Activated naive CD8-positive, alpha-beta T cell treated with anti-CD3 and anti-CD28 coated beads, Interleukin-2, amount 10 ng/mL, durations not matched to agents 7 days and 5 days (primary cell): ENCODE data around the gene PAGR1. TPM values are rescaled to one million over a fixed set of nuclear protein-coding genes. Genes with fewer than 3 reads are reported as not detected.
"Not testable (repeated sequence)": the region's sequence is repeated elsewhere in the genome, so short reads cannot be mapped to it uniquely, and the experiment has no call there.

Source experiments
- ATAC-seq: fragments of 150-1000 bp; cut with Tn5 transposase; one replicate; pipeline ENCODE4 v1.10.0; 2021; ENCODE audit warnings: low read depth, moderate library complexity
- POLR2A ChIA-PET: fragments of 350-600 bp; sonication (Branson Sonifier 250); formaldehyde crosslinking; loops from one replicate; lab custom pipeline; 2021; ENCODE audit warnings: antibody characterized with exemption; lab: Charles Lee
- DNase-seq: peaks from one replicate; pipeline ENCODE4 v3.0.0; 2021
- H3K27ac Mint-ChIP-seq: one replicate; pipeline ENCODE4 v1.8.0; 2022; ENCODE audit warnings: mild to moderate bottlenecking, mixed read lengths
- H3K27me3 Mint-ChIP-seq: one replicate; pipeline ENCODE4 v1.8.0; 2022; ENCODE audit warnings: mild to moderate bottlenecking, moderate library complexity, mixed read lengths
- H3K36me3 Mint-ChIP-seq: one replicate; pipeline ENCODE4 v1.8.0; 2021; ENCODE audit warnings: mild to moderate bottlenecking, mixed read lengths
- H3K4me1 Mint-ChIP-seq: one replicate; pipeline ENCODE4 v1.8.0; 2021; ENCODE audit warnings: mixed read lengths
- H3K4me3 Mint-ChIP-seq: one replicate; pipeline ENCODE4 v1.8.0; 2022; ENCODE audit warnings: mild to moderate bottlenecking, moderate library complexity, mixed read lengths
- H3K9me3 Mint-ChIP-seq: one replicate; pipeline ENCODE4 v1.8.0; 2021; ENCODE audit warnings: mixed read lengths
- total RNA-seq, 2 experiments: library from RNA; stranded (reverse); gene quantifications; one replicate each; pipeline ENCODE4 v1.2.3, GENCODE V29; 2021

The PAGR1 gene
- total RNA-seq, 2 experiments from 2014 or later = 29.8 to 34.3 TPM

DNA sequence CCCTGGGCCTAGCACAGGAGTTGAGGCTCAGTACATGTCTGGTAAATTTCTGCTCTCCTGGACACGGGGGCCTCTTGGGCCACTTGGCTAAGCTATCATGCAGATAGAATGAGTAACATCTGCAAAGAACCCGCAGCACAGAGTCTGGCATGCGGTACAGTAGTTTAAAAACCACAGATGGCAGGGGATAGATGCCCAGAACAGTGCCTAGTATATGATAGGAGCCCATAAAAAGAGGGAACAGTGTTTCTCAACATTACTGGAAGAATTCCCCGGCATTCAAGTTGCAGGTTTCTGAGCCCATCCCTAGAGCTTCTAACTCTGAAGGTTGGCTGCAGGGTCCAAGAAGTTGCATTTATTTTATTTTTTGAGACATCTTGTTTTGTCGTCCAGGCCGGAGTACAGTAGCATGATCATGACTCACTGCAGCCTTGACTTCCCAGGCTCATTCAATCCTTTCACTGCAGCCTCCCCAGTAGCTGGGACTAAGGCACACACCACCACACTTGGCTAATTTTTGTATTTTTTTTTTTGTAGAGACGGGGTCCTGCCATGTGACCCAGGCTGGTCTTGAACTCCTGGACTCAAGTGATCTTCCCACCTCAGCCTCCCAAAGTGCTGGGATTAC lies 41.3 kb downstream of the PAGR1 start:
- H3K4me1 Mint-ChIP-seq = peaks cover 7% of the 10 kb centered on the region
- H3K27me3 Mint-ChIP-seq = no peaks in the 10 kb centered on the region
- no peak for DNase-seq
- no peak overlapping the region for H3K4me3 Mint-ChIP-seq
- no peak overlapping the region for H3K27ac Mint-ChIP-seq
- POLR2A ChIA-PET = interaction anchor here (0.7 kb wide), 1 partner anchor 36 kb away, joined by 4 read pairs; no protein-coding TSS in a partner anchor
- H3K36me3 Mint-ChIP-seq = peaks cover 15% of the 10 kb centered on the region
- H3K9me3 Mint-ChIP-seq = no peaks in the 10 kb centered on the region
- no peak for ATAC-seq

DNA sequence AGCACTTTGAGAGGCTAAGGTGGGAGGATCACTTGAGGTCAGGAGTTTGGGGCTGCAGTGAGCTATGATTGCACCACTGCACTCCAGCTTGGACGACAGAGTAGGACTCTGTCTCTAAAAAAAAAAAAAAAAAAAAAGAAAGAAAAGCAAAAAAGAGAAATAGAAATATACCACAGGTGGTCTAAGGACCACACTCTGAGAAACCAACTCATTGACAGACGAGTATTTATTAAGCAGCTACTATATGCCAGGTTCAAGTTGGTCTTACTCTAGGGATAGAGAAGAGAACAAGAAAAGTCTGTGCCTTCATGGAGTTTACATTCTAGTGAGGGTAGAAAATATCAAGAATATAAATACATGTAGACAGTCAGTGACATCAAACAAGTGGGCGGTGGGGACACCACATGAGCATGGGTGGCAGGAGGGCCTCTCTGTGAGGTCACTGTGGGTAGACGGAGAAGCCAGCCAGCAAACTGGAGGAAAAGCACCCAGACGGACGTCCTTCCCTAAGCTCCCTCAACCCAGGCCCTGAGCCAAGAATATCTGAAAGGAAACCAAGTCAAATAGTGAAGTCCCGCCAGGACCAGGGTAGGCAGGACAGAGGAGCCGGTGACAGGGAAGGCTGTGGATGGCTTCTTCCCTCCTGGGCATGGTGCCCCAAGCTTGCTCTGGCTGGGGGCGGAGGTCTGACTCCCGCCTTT lies 42.3 kb downstream of the PAGR1 start:
- no peaks in the 10 kb centered on the region for H3K27me3 Mint-ChIP-seq
- H3K4me3 Mint-ChIP-seq = no peak overlapping the region
- no peak for DNase-seq
- no peaks in the 10 kb centered on the region for H3K9me3 Mint-ChIP-seq
- POLR2A ChIA-PET = interaction anchor here (0.6 to 0.7 kb wide), 2 partner anchors 15 kb away, joined by 4 to 5 read pairs; no protein-coding TSS in a partner anchor
- ATAC-seq = no peak
- no peak overlapping the region for H3K27ac Mint-ChIP-seq
- peaks cover 9% of the 10 kb centered on the region for H3K4me1 Mint-ChIP-seq
- peaks cover 15% of the 10 kb centered on the region for H3K36me3 Mint-ChIP-seq

DNA sequence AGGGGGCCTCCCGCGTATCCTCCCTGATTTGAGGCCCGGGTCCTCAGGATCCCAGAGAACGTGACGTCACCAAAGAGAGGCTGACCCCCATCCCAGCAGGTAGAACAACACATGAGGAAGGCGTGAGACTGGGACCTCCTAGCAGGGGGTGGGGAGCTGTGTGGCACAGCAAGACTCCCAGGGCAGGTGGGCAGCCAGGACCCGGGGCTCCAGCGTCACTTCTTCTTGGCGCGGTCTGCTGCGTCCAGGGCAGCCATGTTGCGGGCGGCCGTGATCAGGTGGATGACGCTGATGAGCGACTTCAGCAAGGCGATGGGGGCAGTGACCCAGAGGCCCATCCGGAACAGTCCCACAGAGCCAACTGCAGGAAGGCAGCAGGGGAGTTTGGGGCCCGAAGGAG lies 43.0 kb downstream of the PAGR1 start:
- ATAC-seq = no peak
- POLR2A ChIA-PET = no interaction called here

DNA sequence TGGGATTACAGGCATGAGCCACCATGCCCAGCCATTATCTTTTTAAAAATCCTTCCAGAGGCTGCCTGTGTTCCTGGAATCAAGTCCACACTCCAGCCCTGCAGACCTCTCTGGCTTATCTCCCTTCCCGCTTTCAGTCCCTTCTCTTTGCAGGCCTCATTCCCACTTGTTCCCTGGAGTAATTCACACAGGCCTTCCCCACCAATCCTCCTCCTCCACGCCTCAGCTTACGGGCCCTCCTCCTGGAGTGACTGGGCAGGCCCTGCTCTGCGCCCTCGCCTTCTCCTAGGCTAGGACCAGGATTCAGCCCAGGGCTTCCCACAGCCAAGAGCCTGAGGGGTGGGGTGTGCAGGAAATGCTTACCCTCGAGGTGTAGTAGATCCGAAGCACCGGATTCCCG lies 44.3 kb downstream of the PAGR1 start:
- POLR2A ChIA-PET = no interaction called here
- Mint-ChIP-seq H3K36me3 (peaks cover 15% of the 10 kb centered on the region), H3K4me1 (peaks cover 11% of the 10 kb centered on the region), H3K27me3 (no peaks in the 10 kb centered on the region), H3K27ac (no peak overlapping the region), H3K4me3 (no peak overlapping the region), H3K9me3 (no peaks in the 10 kb centered on the region)
- DNase-seq (no peak), ATAC-seq (no peak)

More for the DNA sequence above, 43.0 kb downstream of the PAGR1 start:
- Mint-ChIP-seq H3K27me3 (no peaks in the 10 kb centered on the region), H3K4me1 (peaks cover 11% of the 10 kb centered on the region), H3K4me3 (no peak overlapping the region), H3K27ac (no peak overlapping the region), H3K9me3 (no peaks in the 10 kb centered on the region), H3K36me3 (peaks cover 15% of the 10 kb centered on the region)
- no peak for DNase-seq

GRCh38 chr16:29862383-29862883 lies 46.5 kb downstream of the PAGR1 start:
- H3K4me1 Mint-ChIP-seq = peaks cover 11% of the 10 kb centered on the region
- H3K36me3 Mint-ChIP-seq = peaks cover 13% of the 10 kb centered on the region
- DNase-seq = no peak
- H3K4me3 Mint-ChIP-seq = peak overlapping the region; percentile 96
- POLR2A ChIA-PET = interaction anchor here (1.5 kb wide), 1 partner anchor 55 kb away, joined by 4 read pairs; no protein-coding TSS in a partner anchor
- ATAC-seq = no peak
- peak overlapping the region; percentile 93 for H3K27ac Mint-ChIP-seq
- H3K9me3 Mint-ChIP-seq = no peaks in the 10 kb centered on the region
- no peaks in the 10 kb centered on the region for H3K27me3 Mint-ChIP-seq

DNA sequence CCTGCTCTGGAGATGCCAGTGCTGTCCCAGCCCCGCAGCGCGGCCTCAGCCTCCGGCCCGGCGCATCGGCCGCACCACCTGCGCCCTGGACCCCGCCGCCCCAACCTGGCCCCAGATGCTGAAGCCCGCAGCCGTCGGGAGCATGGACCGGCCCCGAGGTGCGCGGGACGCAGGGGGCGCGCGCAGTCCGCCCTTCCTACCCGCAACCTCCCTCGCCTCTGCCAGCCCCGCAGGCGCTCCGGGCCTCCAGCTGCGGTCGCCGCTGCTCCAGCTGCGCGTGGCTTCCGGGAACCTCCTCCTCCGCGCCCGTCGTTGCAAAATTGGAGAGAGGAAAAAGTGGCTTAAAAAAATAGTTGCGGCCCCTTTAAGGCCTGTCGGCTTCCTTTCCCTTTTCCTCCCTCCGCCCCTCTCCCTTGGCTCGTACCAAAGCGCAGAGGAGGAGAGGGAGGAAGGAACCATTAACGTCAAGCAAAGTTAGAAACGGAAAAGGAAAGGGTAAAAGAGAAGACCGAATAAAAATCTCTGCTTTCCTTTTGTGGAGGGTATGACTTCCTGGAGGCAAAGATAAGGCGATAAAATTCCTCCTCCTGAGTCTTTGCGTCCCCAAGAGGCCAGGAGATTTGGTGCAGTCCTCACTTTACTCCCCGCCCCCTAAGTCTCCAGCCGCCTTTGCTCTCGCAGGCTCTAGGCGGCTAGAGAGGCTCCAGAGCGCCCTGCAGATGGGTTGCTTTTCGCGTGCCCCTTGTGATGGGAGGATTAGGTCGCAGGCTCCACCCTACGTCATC lies 47.1 kb downstream of the PAGR1 start, which contains the start of gene CDIPT:
Gene CDIPT, minus strand, starts transcription at position 343 of the 785 bp plus-strand sequence. CDS start 369 bp downstream, outside the sequence.
- no peaks in the 10 kb centered on the region for H3K9me3 Mint-ChIP-seq
- peak within 1 kb of the TSS; percentile 100 for H3K27ac Mint-ChIP-seq
- peak; percentile 97 for ATAC-seq
- peak within 1 kb of the TSS; percentile 96 for H3K4me3 Mint-ChIP-seq
- peak; percentile 86 for DNase-seq
- POLR2A ChIA-PET = interaction anchor here (0.6 to 1.7 kb wide), 4 partner anchors 43 to 98 kb away, joined by 3 to 10 read pairs (median 4); partner anchors contain the start of genes KCTD13, MVP and TMEM219
- peaks cover 12% of the 10 kb centered on the region for H3K36me3 Mint-ChIP-seq
- H3K27me3 Mint-ChIP-seq = no peaks in the 10 kb centered on the region
- peaks cover 13% of the 10 kb centered on the region for H3K4me1 Mint-ChIP-seq

GRCh38 chr16:29863669-29863984 lies 47.7 kb downstream of the PAGR1 start:
- ATAC-seq (no peak), DNase-seq (no peak)
- Mint-ChIP-seq H3K36me3 (peaks cover 9% of the 10 kb centered on the region), H3K9me3 (no peaks in the 10 kb centered on the region), H3K4me3 (peak overlapping the region; percentile 96), H3K27me3 (no peaks in the 10 kb centered on the region), H3K4me1 (peaks cover 13% of the 10 kb centered on the region), H3K27ac (peak overlapping the region; percentile 100)
- POLR2A ChIA-PET = interaction anchor here (0.6 to 1.7 kb wide), 4 partner anchors 43 to 98 kb away, joined by 3 to 10 read pairs (median 4); partner anchors contain the start of genes KCTD13, MVP and TMEM219

GRCh38 chr16:29864205-29864604 lies 48.3 kb downstream of the PAGR1 start:
- ATAC-seq (no peak), DNase-seq (no peak)
- Mint-ChIP-seq H3K4me1 (peaks cover 13% of the 10 kb centered on the region), H3K27ac (no peak overlapping the region), H3K4me3 (no peak overlapping the region), H3K9me3 (no peaks in the 10 kb centered on the region), H3K36me3 (peaks cover 8% of the 10 kb centered on the region), H3K27me3 (no peaks in the 10 kb centered on the region)
- POLR2A ChIA-PET = interaction anchor here (0.6 to 1.7 kb wide), 3 partner anchors 44 to 751 kb away, joined by 4 to 10 read pairs (median 4); partner anchors contain the start of genes KCTD13 and MVP

- Mint-ChIP-seq H3K27me3 (no peaks in the 10 kb centered on the region), H3K27ac (no peak overlapping the region), H3K36me3 (no peaks in the 10 kb centered on the region), H3K4me3 (no peak overlapping the region), H3K4me1 (peaks cover 4% of the 10 kb centered on the region), H3K9me3 (no peaks in the 10 kb centered on the region)
- DNase-seq (no peak), ATAC-seq (no peak)
- POLR2A ChIA-PET = interaction anchor here (0.6 kb wide), 1 partner anchor 46 kb away, joined by 4 read pairs; no protein-coding TSS in a partner anchor
These were observed 52.6 kb downstream of the PAGR1 start for GRCh38 chr16:29868396-29869009.

GRCh38 chr16:29869067-29869466 lies 53.1 kb downstream of the PAGR1 start:
- POLR2A ChIA-PET = interaction anchor here (0.6 kb wide), 1 partner anchor 47 kb away, joined by 4 read pairs; no protein-coding TSS in a partner anchor
- not testable (repeated sequence) for H3K27me3 Mint-ChIP-seq

More at GRCh38 chr16:29869067-29869466, 53.1 kb downstream of the PAGR1 start:
- not testable (repeated sequence) for H3K9me3 Mint-ChIP-seq, H3K4me3 Mint-ChIP-seq, H3K4me1 Mint-ChIP-seq, H3K27ac Mint-ChIP-seq, H3K36me3 Mint-ChIP-seq, ATAC-seq, DNase-seq
